GM18951 (cell line): ENCODE data around the gene RFLNA.

Experiments
- POLR2A ChIP-seq: IDR thresholded peaks from 4 replicates; pipeline ENCODE4 v1.6.1; 2011; ENCODE audit warnings: mild to moderate bottlenecking; ENCODE audit not compliant: insufficient read length, insufficient read depth; ENCODE audit errors: extremely low read depth
- in situ Hi-C: fragments of 300-500 bp; cut with MboI; formaldehyde crosslinking; loops from one replicate; pipeline ENCODE4 v1.12.0; 2022; ENCODE audit warnings: low sequenced_read_pairs, mixed read lengths, inconsistent platforms; ENCODE audit not compliant: unreplicated experiment

RFLNA gene

DNA sequence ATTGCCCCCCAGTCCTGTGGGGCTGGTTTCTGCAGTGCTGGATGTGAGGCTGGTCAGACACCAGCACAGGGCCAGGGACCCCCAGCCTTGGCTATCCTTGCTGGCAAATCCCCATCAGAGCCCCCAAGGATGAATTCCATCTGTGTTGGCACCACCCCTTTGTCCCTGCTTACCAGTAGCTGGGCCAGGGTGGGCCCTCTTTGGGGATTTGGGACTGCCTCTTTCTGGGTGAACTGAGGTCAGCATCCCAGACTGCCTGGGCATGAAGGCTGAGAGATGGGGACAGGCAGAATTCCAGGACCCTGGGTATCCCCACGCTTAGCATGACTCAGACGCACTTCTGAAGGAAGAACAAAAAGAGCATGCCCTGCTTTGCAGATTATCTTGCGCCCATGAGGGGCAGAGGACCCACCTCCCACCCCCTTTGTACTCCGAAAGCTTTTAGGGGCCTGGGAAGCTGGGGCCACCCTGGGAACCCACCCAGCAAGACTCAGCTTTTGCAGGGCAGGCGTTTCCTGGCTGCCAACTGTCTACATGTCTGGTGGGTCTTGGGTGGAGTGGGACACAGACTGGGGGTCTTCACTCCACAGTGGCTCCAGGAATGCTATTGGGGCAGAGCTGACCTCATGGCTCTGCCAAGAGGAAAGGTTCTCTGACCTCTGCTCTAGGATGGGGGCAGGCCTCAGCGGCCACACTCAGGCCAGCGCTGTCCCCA, 26.8 kb downstream of the RFLNA start:
- in situ Hi-C loops, result loop anchor here (25.0 kb wide), 1 partner anchor 259 kb away; no protein-coding TSS in a partner anchor
- TF ChIP-seq POLR2A, result no peak

DNA sequence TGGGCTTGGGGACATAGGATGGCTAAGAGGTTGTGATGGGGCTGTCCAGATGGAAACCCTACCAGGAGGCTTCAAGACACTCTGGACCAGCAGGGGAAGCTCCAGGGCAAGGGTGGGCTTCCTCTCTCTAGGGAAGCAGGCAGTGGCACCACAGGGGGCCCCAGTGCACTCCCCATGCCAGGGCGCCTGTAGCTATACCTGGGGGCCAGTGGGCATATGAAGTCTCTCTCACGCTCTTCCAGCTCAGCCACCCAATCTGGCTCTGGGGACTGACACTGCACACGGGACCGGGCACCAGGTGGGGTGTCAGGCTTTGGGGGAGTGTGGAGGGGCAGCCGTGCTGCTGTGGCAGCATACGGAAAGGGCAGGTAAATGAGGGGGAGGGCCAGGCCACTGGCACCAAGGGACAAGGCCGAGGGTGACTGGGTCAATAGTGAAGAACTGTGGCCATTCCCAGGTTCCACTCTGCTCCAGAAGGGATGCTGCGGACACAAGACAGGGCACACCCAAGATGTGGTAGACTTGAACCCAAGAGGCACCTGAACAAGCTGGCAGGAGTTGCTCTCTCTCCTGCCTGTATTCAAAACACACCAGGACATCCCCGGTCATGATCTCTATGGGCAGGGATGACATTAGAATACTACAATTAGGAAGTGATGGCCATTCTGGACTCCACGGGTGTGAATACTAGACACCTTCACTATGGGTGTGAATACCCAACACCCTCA, 27.5 kb downstream of the RFLNA start:
- in situ Hi-C loops, result loop anchor here (25.0 kb wide), 1 partner anchor 260 kb away; no protein-coding TSS in a partner anchor
- TF ChIP-seq POLR2A, result no peak

DNA sequence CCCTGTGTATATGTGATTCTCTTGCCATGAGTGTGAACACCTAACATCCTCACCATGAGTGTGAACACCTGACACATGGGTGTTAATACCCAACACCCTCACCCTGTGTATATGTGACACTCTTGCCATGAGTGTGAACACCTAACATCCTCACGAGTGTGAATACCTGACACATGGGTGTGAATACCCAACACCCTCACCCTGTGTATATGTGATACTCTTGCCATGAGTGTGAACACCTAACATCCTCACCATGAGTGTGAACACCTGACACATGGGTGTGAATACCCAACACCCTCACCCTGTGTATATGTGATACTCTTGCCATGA, 28.1 kb downstream of the RFLNA start:
- in situ Hi-C loops, result loop anchor here (25.0 kb wide), 1 partner anchor 261 kb away; no protein-coding TSS in a partner anchor

- TF ChIP-seq POLR2A, result no peak
- in situ Hi-C loops, result loop anchor here (25.0 kb wide), 1 partner anchor 262 kb away; no protein-coding TSS in a partner anchor
Observed at GRCh38 chr12:124323771-124324530, 29.1 kb downstream of the RFLNA start.

GRCh38 chr12:124324803-124325705, 30.2 kb downstream of the RFLNA start:
- no peak for TF ChIP-seq POLR2A
- in situ Hi-C loops, result loop anchor here (25.0 kb wide), 1 partner anchor 263 kb away; no protein-coding TSS in a partner anchor

GRCh38 chr12:124326104-124326503, 31.2 kb downstream of the RFLNA start:
- in situ Hi-C loops, result no loop called here
- TF ChIP-seq POLR2A, result no peak

DNA sequence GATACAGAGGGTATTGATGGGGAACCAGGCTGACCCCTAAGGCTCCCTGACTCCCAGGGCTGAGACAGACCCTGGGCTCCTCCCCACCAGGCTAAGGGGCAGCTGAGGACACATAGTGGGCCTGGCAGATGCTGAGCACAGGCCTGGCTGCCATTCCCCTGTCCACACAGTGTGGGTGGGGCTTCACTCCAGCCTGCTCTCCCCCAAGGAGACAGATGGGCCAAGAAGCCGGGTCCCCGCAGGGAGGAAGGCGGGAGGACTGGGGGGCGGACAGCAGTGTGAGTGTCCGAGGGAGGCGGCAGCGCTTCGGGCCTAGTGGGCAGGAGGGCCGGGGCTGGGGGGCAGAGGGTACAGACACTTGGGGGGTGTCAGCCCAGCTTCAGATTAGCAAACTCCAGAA, 32.0 kb downstream of the RFLNA start:
- in situ Hi-C loops, result no loop called here
- no peak for TF ChIP-seq POLR2A

GRCh38 chr12:124327362-124328043, 32.6 kb downstream of the RFLNA start:
- TF ChIP-seq POLR2A, result no peak
- in situ Hi-C loops, result no loop called here

DNA sequence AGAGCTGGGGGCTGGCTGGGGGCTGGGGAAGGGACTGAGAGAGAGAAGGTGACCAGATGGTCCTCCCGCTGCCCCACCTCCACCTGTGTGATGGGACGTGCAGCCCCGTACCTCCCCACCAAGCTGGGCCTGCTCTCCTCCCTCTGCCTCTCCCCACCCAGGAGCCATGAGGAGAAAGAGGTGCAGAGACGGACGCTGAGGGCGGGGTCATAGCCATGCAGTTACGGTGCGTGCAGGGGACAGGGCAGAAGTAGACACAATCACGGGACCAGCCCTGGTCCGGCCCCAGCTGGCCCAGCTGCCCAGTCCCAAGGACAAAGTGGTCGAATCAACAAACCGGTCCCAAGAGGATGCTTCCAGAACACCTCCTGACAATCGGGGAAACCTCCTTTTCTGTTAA, 33.2 kb downstream of the RFLNA start:
- in situ Hi-C loops, result no loop called here
- TF ChIP-seq POLR2A, result no peak

DNA sequence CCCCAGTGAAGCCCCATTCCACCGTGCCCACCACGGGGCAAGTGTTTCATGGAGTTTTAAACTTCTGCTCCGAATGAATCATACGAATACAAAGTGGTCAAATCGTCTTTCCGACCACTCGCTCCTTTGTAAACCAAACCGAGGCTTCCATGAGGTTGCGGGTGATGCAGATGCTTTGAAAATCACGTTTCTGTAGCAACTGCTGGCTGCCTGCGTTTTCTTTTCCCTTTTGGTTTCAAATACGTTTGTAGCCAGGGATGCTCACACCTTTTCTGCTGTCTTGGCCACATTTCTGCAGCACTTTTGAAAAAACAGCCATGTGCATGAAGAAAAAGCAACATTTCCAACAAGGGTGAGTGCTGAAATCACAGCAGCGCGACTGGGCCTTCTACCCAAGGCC, 33.7 kb downstream of the RFLNA start:
- no peak for TF ChIP-seq POLR2A
- in situ Hi-C loops, result no loop called here

DNA sequence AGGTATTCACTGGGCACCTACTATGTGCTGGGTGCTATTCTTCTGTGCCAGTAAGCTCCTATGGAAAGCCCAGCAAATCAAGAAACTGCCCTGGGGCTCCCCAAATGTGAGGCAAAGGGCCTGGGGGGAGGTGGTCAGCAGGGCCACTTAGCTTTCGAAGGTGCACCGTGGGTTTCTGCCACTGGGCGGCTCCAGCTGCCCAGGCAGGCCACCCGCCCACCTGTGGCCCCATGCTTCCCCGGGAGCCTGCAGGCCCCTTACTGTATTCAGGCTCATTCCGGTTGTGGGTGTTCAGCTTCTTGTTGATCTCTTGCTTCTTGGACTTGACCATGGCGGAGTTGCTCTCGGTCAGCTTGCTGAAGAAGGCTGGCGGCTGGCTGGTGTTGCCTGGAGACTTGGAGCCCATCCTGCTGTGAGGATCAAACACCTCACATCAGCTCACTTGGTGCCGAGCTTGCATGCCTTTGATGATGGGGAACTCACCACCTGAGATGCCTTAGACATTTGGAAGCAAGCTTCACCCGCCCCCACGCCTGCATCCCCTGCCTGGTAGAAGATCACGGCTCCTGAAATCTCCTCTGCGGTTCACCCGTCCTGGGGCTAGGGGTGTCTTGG, 37.3 kb downstream of the RFLNA start:
- TF ChIP-seq POLR2A, result no peak
- in situ Hi-C loops, result no loop called here

GRCh38 chr12:124332900-124333299, 38.0 kb downstream of the RFLNA start:
- no peak for TF ChIP-seq POLR2A
- in situ Hi-C loops, result no loop called here
